H1 (cell line): ENCODE measurements around the gene NOS1AP. TPM values are rescaled to one million over a fixed set of nuclear protein-coding genes. Genes with fewer than 3 reads are reported as not detected.

Experiments
- ATF3 ChIP-seq: IDR thresholded peaks from 2 replicates; pipeline ENCODE4 v1.6.1; 2011; ENCODE audit warnings: low read depth, mild to moderate bottlenecking, low read length; ENCODE audit not compliant: insufficient read depth
- CHD2 ChIP-seq: IDR thresholded peaks from 2 replicates; pipeline ENCODE4 v1.6.1; 2012; ENCODE audit warnings: low read length, improper control_type of control experiment
- KDM1A ChIP-seq: fragments of 200-600, 300-600 bp; sonication (generic); IDR thresholded peaks from 2 replicates; pipeline ENCODE4 v1.7.1; 2016; ENCODE audit warnings: mild to moderate bottlenecking, low read length, borderline replicate concordance
- KDM5A ChIP-seq: fragments of 200-600 bp; IDR thresholded peaks from 2 replicates; pipeline ENCODE4 v1.7.1; 2012; ENCODE audit warnings: mild to moderate bottlenecking, low read length, inconsistent platforms, mixed read lengths
- MAFK ChIP-seq: IDR thresholded peaks from 2 replicates; pipeline ENCODE4 v1.6.1; 2012; ENCODE audit warnings: low read depth, mild to moderate bottlenecking, improper control_type of control experiment, low read length
- SIRT6 ChIP-seq: IDR thresholded peaks from one replicate; pipeline ENCODE4 v1.7.1; 2012; ENCODE audit warnings: low read length, inconsistent platforms
- SUZ12 ChIP-seq: fragments of 200-600 bp; sonication (generic); IDR thresholded peaks from 2 replicates; pipeline ENCODE4 v1.6.1; 2012; ENCODE audit warnings: mild to moderate bottlenecking, inconsistent platforms, low read length, moderate library complexity, mixed read lengths
- TAF7 ChIP-seq: optimal IDR thresholded peaks from 2 replicates; pipeline ENCODE3; 2011; ENCODE audit warnings: low read depth, mild to moderate bottlenecking, inconsistent platforms, low read length, moderate library complexity, borderline replicate concordance
- polyA plus RNA-seq, 7 experiments: library from polyadenylated mRNA; depleted of rRNA in 3 of 7; stranded (reverse) in 5 of 7; unstranded in 2 of 7; fragments of >200 nt in 5 of 7; fragments of 200-250 nt in 2 of 7; gene quantifications; 1 replicate in 5 of 7; 2 replicates in 1 of 7; 4 replicates in 1 of 7; pipeline versions ENCODE4 v1.2.1 to v1.2.3, GENCODE V29; 2011 to 2013; ENCODE audit warnings: missing spikeins in 2 of 7, mixed read lengths in 2 of 7
- total RNA-seq: library from RNA; stranded (reverse); fragmentation: NEBNext Ultra II Directional; extraction: Animal tissue kit (Norgen Biotek cat#: 25700); gene quantifications from 2 replicates; pipeline ENCODE4 v1.2.1, GENCODE V29; 2021
- TF ChIP-seq, protein P1 (sequence below): fragments of 300-600 bp; sonication (generic); IDR thresholded peaks from 2 replicates; pipeline ENCODE4 v1.7.1; 2012; ENCODE audit warnings: low read length, moderate library complexity, mild to moderate bottlenecking, inconsistent platforms; ENCODE audit not compliant: insufficient replicate concordance
- TF ChIP-seq, protein P2 (sequence below): IDR thresholded peaks from 2 replicates; pipeline ENCODE4 v1.6.1; 2012; ENCODE audit warnings: low read length, inconsistent platforms

NOS1AP gene
- total and polyA plus RNA-seq, 2 of the 8 experiments (the other 6 are each of a cell fraction or from before 2014, with no cell fraction given): 2.4 to 12.1 TPM

- TF ChIP-seq, protein P1, sequence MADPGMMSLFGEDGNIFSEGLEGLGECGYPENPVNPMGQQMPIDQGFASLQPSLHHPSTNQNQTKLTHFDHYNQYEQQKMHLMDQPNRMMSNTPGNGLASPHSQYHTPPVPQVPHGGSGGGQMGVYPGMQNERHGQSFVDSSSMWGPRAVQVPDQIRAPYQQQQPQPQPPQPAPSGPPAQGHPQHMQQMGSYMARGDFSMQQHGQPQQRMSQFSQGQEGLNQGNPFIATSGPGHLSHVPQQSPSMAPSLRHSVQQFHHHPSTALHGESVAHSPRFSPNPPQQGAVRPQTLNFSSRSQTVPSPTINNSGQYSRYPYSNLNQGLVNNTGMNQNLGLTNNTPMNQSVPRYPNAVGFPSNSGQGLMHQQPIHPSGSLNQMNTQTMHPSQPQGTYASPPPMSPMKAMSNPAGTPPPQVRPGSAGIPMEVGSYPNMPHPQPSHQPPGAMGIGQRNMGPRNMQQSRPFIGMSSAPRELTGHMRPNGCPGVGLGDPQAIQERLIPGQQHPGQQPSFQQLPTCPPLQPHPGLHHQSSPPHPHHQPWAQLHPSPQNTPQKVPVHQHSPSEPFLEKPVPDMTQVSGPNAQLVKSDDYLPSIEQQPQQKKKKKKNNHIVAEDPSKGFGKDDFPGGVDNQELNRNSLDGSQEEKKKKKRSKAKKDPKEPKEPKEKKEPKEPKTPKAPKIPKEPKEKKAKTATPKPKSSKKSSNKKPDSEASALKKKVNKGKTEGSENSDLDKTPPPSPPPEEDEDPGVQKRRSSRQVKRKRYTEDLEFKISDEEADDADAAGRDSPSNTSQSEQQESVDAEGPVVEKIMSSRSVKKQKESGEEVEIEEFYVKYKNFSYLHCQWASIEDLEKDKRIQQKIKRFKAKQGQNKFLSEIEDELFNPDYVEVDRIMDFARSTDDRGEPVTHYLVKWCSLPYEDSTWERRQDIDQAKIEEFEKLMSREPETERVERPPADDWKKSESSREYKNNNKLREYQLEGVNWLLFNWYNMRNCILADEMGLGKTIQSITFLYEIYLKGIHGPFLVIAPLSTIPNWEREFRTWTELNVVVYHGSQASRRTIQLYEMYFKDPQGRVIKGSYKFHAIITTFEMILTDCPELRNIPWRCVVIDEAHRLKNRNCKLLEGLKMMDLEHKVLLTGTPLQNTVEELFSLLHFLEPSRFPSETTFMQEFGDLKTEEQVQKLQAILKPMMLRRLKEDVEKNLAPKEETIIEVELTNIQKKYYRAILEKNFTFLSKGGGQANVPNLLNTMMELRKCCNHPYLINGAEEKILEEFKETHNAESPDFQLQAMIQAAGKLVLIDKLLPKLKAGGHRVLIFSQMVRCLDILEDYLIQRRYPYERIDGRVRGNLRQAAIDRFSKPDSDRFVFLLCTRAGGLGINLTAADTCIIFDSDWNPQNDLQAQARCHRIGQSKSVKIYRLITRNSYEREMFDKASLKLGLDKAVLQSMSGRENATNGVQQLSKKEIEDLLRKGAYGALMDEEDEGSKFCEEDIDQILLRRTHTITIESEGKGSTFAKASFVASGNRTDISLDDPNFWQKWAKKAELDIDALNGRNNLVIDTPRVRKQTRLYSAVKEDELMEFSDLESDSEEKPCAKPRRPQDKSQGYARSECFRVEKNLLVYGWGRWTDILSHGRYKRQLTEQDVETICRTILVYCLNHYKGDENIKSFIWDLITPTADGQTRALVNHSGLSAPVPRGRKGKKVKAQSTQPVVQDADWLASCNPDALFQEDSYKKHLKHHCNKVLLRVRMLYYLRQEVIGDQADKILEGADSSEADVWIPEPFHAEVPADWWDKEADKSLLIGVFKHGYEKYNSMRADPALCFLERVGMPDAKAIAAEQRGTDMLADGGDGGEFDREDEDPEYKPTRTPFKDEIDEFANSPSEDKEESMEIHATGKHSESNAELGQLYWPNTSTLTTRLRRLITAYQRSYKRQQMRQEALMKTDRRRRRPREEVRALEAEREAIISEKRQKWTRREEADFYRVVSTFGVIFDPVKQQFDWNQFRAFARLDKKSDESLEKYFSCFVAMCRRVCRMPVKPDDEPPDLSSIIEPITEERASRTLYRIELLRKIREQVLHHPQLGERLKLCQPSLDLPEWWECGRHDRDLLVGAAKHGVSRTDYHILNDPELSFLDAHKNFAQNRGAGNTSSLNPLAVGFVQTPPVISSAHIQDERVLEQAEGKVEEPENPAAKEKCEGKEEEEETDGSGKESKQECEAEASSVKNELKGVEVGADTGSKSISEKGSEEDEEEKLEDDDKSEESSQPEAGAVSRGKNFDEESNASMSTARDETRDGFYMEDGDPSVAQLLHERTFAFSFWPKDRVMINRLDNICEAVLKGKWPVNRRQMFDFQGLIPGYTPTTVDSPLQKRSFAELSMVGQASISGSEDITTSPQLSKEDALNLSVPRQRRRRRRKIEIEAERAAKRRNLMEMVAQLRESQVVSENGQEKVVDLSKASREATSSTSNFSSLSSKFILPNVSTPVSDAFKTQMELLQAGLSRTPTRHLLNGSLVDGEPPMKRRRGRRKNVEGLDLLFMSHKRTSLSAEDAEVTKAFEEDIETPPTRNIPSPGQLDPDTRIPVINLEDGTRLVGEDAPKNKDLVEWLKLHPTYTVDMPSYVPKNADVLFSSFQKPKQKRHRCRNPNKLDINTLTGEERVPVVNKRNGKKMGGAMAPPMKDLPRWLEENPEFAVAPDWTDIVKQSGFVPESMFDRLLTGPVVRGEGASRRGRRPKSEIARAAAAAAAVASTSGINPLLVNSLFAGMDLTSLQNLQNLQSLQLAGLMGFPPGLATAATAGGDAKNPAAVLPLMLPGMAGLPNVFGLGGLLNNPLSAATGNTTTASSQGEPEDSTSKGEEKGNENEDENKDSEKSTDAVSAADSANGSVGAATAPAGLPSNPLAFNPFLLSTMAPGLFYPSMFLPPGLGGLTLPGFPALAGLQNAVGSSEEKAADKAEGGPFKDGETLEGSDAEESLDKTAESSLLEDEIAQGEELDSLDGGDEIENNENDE: no peak
- no peak for TF ChIP-seq SIRT6
- TF ChIP-seq TAF7: no peak
- no peak for TF ChIP-seq SUZ12
- no peak for TF ChIP-seq KDM5A
- TF ChIP-seq CHD2: no peak
- TF ChIP-seq, protein P2, sequence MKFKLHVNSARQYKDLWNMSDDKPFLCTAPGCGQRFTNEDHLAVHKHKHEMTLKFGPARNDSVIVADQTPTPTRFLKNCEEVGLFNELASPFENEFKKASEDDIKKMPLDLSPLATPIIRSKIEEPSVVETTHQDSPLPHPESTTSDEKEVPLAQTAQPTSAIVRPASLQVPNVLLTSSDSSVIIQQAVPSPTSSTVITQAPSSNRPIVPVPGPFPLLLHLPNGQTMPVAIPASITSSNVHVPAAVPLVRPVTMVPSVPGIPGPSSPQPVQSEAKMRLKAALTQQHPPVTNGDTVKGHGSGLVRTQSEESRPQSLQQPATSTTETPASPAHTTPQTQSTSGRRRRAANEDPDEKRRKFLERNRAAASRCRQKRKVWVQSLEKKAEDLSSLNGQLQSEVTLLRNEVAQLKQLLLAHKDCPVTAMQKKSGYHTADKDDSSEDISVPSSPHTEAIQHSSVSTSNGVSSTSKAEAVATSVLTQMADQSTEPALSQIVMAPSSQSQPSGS: no peak
- TF ChIP-seq KDM1A: no peak
- TF ChIP-seq ATF3: no peak
- TF ChIP-seq MAFK: no peak
Measured at GRCh38 chr1:162133566-162133965, 64.1 kb downstream of the NOS1AP start (continued).
